Measurements from ENCODE around the gene RIBC2. TPM values are rescaled to one million over a fixed set of nuclear protein-coding genes. Genes with fewer than 3 reads are reported as not detected.

The RIBC2 gene
- total and polyA plus RNA-seq, 10 of the 15 experiments (the other 5 are each of a cell fraction or from before 2014, with no cell fraction given): 0.10 TPM; not detected in 9

DNA sequence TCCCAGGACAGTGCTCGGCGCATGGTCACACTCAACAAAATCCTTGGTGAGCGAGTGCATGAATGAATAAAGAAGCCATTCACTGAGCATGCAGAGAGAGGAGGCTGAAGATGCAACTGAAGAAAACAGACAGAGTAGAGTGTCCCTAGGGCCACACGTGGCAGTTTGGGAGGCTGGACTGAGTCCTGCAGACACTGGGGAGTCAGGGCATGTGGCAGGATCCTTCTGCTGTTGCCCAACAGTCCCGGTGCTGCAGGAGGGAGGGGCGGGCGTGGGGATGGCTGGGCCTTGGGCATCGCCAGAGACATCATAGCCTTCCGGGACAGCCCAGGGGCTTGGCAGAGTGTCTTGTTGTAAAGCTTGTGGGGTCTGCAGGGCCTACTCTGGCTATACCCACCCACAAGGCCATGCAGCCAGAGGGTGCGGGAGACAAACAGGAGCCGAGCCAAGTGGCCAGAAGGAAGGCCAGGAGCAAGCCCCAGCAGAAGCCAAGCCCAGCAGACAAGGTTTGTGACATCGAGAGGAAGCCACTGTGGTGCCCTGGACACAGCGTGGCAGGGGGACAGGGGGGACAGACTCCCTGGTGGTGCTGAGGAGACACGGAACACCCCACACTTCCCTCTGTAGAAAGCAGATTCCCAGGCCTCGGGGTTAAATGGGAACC lies 62.5 kb downstream of the RIBC2 start:
- TF ChIP-seq, protein P1, sequence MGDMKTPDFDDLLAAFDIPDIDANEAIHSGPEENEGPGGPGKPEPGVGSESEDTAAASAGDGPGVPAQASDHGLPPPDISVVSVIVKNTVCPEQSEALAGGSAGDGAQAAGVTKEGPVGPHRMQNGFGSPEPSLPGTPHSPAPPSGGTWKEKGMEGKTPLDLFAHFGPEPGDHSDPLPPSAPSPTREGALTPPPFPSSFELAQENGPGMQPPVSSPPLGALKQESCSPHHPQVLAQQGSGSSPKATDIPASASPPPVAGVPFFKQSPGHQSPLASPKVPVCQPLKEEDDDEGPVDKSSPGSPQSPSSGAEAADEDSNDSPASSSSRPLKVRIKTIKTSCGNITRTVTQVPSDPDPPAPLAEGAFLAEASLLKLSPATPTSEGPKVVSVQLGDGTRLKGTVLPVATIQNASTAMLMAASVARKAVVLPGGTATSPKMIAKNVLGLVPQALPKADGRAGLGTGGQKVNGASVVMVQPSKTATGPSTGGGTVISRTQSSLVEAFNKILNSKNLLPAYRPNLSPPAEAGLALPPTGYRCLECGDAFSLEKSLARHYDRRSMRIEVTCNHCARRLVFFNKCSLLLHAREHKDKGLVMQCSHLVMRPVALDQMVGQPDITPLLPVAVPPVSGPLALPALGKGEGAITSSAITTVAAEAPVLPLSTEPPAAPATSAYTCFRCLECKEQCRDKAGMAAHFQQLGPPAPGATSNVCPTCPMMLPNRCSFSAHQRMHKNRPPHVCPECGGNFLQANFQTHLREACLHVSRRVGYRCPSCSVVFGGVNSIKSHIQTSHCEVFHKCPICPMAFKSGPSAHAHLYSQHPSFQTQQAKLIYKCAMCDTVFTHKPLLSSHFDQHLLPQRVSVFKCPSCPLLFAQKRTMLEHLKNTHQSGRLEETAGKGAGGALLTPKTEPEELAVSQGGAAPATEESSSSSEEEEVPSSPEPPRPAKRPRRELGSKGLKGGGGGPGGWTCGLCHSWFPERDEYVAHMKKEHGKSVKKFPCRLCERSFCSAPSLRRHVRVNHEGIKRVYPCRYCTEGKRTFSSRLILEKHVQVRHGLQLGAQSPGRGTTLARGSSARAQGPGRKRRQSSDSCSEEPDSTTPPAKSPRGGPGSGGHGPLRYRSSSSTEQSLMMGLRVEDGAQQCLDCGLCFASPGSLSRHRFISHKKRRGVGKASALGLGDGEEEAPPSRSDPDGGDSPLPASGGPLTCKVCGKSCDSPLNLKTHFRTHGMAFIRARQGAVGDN (IDR thresholded peaks at IDR 0.05): no peak
- TF ChIP-seq NR2F1 (conservative IDR thresholded peaks at IDR 0.05) (no peak), ZNF274 (IDR thresholded peaks at IDR 0.05; ENCODE audit: insufficient read depth, insufficient read length) (no peak)
- peaks cover 0 to 2% of the 10 kb centered on the region in 2 experiments; a peak in 2 of 4 replicates for H3K27me3 ChIP-seq (replicated peaks in 1 of 2; ENCODE audit: control insufficient read depth in 2 of 2, insufficient read depth in 2 of 2, low read length in 1 of 2)
- CTCF ChIA-PET: no interaction called here
- POLR2A ChIA-PET: no interaction called here
- 26% methylated on average over 15 of the region's 15 CpGs for WGBS (ENCODE audit: insufficient coverage, insufficient replicate concordance, low lambda C conversion rate, missing lambda C conversion rate)
- intact Hi-C loops (cut with micrococcal nuclease; ENCODE audit: unreplicated experiment): no loop called here
- H3K4me3 ChIP-seq: no peak overlapping the region
- H3K79me2 ChIP-seq (ENCODE audit: control insufficient read depth, insufficient read depth, low read length): no peaks in the 10 kb centered on the region
- no peak overlapping the region for H3K9ac ChIP-seq (ENCODE audit: control insufficient read depth, insufficient read depth, low read length)
- SMC1A ChIA-PET (ENCODE audit: uncharacterized antibody, unreplicated experiment): no interaction called here
- DNase-seq (ENCODE audit: low read depth, low spot score) (no peak), ATAC-seq (no peak), FAIRE-seq (no peak)
- no peaks in the 10 kb centered on the region; the same call in 2 of the 3 replicates for H3K9me3 ChIP-seq (replicated peaks; ENCODE audit: control insufficient read depth, insufficient read depth, low read length)
- RAD21 ChIA-PET (ENCODE audit: unreplicated experiment): no interaction called here
- no TSS peak for BruUV-seq (replicated peaks)
- H3K36me3 ChIP-seq (ENCODE audit: control insufficient read depth in 2 of 2, insufficient read depth in 2 of 2, low read length in 1 of 2): no peaks in the 10 kb centered on the region
- no peaks in the 10 kb centered on the region for H4K20me1 ChIP-seq (ENCODE audit: control insufficient read depth, insufficient read depth)
- H2AFZ ChIP-seq (ENCODE audit: control insufficient read depth, low read depth, low read length): no peak overlapping the region
- in situ Hi-C loops (cut with MboI): no loop called here
- H3K4me1 ChIP-seq (ENCODE audit: control insufficient read depth, insufficient read depth, low read length): no peaks in the 10 kb centered on the region
- H3K27ac ChIP-seq (ENCODE audit: control insufficient read depth, insufficient read depth): no peak overlapping the region
- H3K4me2 ChIP-seq (ENCODE audit: control insufficient read depth, insufficient read depth): no peak overlapping the region
